ENCODE results near the gene IPPK. TPM values are rescaled to one million over a fixed set of nuclear protein-coding genes. Genes with fewer than 3 reads are reported as not detected.
"Not testable (repeated sequence)": the region's sequence is repeated elsewhere in the genome, so short reads cannot be mapped to it uniquely, and the experiment has no call there.

The IPPK gene
- total RNA-seq, 4 donors from 2014 or later: 6.3 to 15.7 (median 10.1) TPM

- Histone ChIP-seq H3K9me3 (no peaks in the 10 kb centered on the region), H3K4me3 (no peak overlapping the region), H3K4me1 (peaks cover 0 to 12% (median 0%) of the 10 kb centered on the region in 4 donors), H3K36me3 (no peaks in the 10 kb centered on the region), H3K27me3 (no peaks in the 10 kb centered on the region), H3K27ac (no peak overlapping the region)
- DNase-seq: no peak
- TF ChIP-seq POLR2A (IDR thresholded peaks at IDR 0.05) (no peak), CTCF (IDR thresholded peaks at IDR 0.05) (no peak)
These were observed 74.0 kb downstream of the IPPK start for GRCh38 chr9:92595930-92596329.

- H3K36me3 ChIP-seq, H3K27me3 ChIP-seq, H3K4me1 ChIP-seq, H3K4me3 ChIP-seq, H3K27ac ChIP-seq, H3K9me3 ChIP-seq, DNase-seq: not testable (repeated sequence)
These were observed 74.9 kb downstream of the IPPK start for GRCh38 chr9:92595075-92595474.

GRCh38 chr9:92592946-92593861 lies 76.7 kb downstream of the IPPK start:
- peaks cover 0 to 5% (median 0%) of the 10 kb centered on the region in 4 donors for H3K4me1 ChIP-seq
- H3K27me3 ChIP-seq: no peaks in the 10 kb centered on the region
- H3K27ac ChIP-seq: no peak overlapping the region
- DNase-seq: no peak
- H3K4me3 ChIP-seq: no peak overlapping the region
- H3K36me3 ChIP-seq: no peaks in the 10 kb centered on the region
- no peaks in the 10 kb centered on the region for H3K9me3 ChIP-seq
- no peak for TF ChIP-seq POLR2A (IDR thresholded peaks at IDR 0.05)

GRCh38 chr9:92592537-92592936 lies 77.4 kb downstream of the IPPK start:
- no peak overlapping the region for H3K27ac ChIP-seq
- H3K36me3 ChIP-seq: no peaks in the 10 kb centered on the region
- no peak for TF ChIP-seq CTCF (IDR thresholded peaks at IDR 0.05)
- TF ChIP-seq POLR2A (IDR thresholded peaks at IDR 0.05): no peak
- no peak for DNase-seq
- peaks cover 0 to 5% (median 0%) of the 10 kb centered on the region in 4 donors for H3K4me1 ChIP-seq
- H3K27me3 ChIP-seq: no peaks in the 10 kb centered on the region
- H3K9me3 ChIP-seq: no peaks in the 10 kb centered on the region
- H3K4me3 ChIP-seq: no peak overlapping the region

- no peak overlapping the region for H3K4me3 ChIP-seq
- H3K9me3 ChIP-seq: no peaks in the 10 kb centered on the region
- no peaks in the 10 kb centered on the region for H3K27me3 ChIP-seq
- no peaks in the 10 kb centered on the region for H3K36me3 ChIP-seq
- no peak for DNase-seq
- no peak for TF ChIP-seq POLR2A (IDR thresholded peaks at IDR 0.05)
- TF ChIP-seq CTCF (IDR thresholded peaks at IDR 0.05): no peak
- H3K27ac ChIP-seq: peak overlapping the region in 1 of 4 donors; percentile 5
- H3K4me1 ChIP-seq: peaks cover 0 to 5% (median 0%) of the 10 kb centered on the region in 4 donors
These were observed 79.6 kb downstream of the IPPK start for GRCh38 chr9:92590377-92590776.

GRCh38 chr9:92589923-92590322 lies 80.0 kb downstream of the IPPK start:
- Histone ChIP-seq H3K27ac (peak overlapping the region in 1 of 4 donors; percentile 5), H3K4me1 (peaks cover 0 to 5% (median 0%) of the 10 kb centered on the region in 4 donors), H3K4me3 (no peak overlapping the region), H3K27me3 (no peaks in the 10 kb centered on the region), H3K9me3 (no peaks in the 10 kb centered on the region), H3K36me3 (no peaks in the 10 kb centered on the region)
- no peak for TF ChIP-seq POLR2A (IDR thresholded peaks at IDR 0.05)
- no peak for TF ChIP-seq CTCF (IDR thresholded peaks at IDR 0.05)
- DNase-seq: no peak

Data from Peyer's patch (tissue), 4 donors.